HepG2 (cell line): Measurements from ENCODE around the gene PRELID1. TPM values are rescaled to one million over a fixed set of nuclear protein-coding genes. Genes with fewer than 3 reads are reported as not detected.

Experiments
- CBX5 ChIP-seq: sonication (generic); formaldehyde crosslinking; IDR thresholded peaks from 2 replicates; pipeline ENCODE4 v1.4.0; 2020; ENCODE audit warnings: missing genetic modification reagents, borderline replicate concordance
- GATAD2A ChIP-seq: IDR thresholded peaks from 2 replicates; pipeline ENCODE4 v1.6.1; 2016
- GPN1 ChIP-seq: sonication (generic); formaldehyde crosslinking; IDR thresholded peaks from 2 replicates; pipeline ENCODE4 v1.5.1; 2020; ENCODE audit warnings: missing genetic modification reagents, borderline replicate concordance
- HNF1A ChIP-seq, 2 experiments: sonication (generic) in 1 of 2; formaldehyde crosslinking in 1 of 2; IDR thresholded peaks; 2 replicates each; pipeline versions ENCODE4 v1.4.0 to v1.6.1; 2016 to 2020; ENCODE audit warnings: borderline replicate concordance in 1 of 2, low read depth in 1 of 2, mild to moderate bottlenecking in 1 of 2, missing genetic modification reagents in 1 of 2
- KLF11 ChIP-seq: IDR thresholded peaks from 2 replicates; pipeline ENCODE4 v1.6.1; 2016; ENCODE audit warnings: missing compliant biosample characterization
- POLR2AphosphoS5 ChIP-seq: IDR thresholded peaks from 2 replicates; pipeline ENCODE4 v1.6.1; 2012; ENCODE audit warnings: low read depth, low read length
- SIN3B ChIP-seq: fragments of 150-350 bp; IDR thresholded peaks from 2 replicates; pipeline ENCODE4 v1.6.1; 2014; ENCODE audit warnings: low read length
- SKIL ChIP-seq: sonication (generic); formaldehyde crosslinking; IDR thresholded peaks from 2 replicates; pipeline ENCODE4 v1.8.0; 2022; ENCODE audit warnings: missing genetic modification reagents, mild to moderate bottlenecking, moderate library complexity, borderline replicate concordance
- SNAPC2 ChIP-seq: sonication (generic); formaldehyde crosslinking; IDR thresholded peaks from 2 replicates; pipeline ENCODE4 v1.8.1; 2022; ENCODE audit warnings: mild to moderate bottlenecking, missing genetic modification reagents
- TCF7L2 ChIP-seq: IDR thresholded peaks from 2 replicates; pipeline ENCODE4 v1.6.1; 2011; ENCODE audit warnings: mild to moderate bottlenecking, low read depth, low read length, moderate library complexity
- TMF1 ChIP-seq: sonication (generic); formaldehyde crosslinking; IDR thresholded peaks from 2 replicates; pipeline ENCODE4 v1.8.1; 2022; ENCODE audit warnings: low read depth, missing genetic modification reagents
- ZBED4 ChIP-seq: sonication (generic); formaldehyde crosslinking; IDR thresholded peaks from 2 replicates; pipeline ENCODE4 v1.4.0; 2020; ENCODE audit warnings: missing genetic modification reagents, borderline replicate concordance
- ZNF180 ChIP-seq: sonication (generic); formaldehyde crosslinking; IDR thresholded peaks from 2 replicates; pipeline ENCODE4 v1.4.0; 2020; ENCODE audit warnings: low read depth, missing genetic modification reagents, borderline replicate concordance
- ZNF362 ChIP-seq: sonication (generic); formaldehyde crosslinking; IDR thresholded peaks from 2 replicates; pipeline ENCODE4 v1.4.0; 2020; ENCODE audit warnings: missing genetic modification reagents, mild to moderate bottlenecking, borderline replicate concordance
- ZNF589 ChIP-seq: sonication (generic); formaldehyde crosslinking; conservative IDR thresholded peaks from 2 replicates; pipeline ENCODE4 v1.8.0; 2022; ENCODE audit warnings: mild to moderate bottlenecking, moderate library complexity, missing genetic modification reagents
- ZNF619 ChIP-seq: sonication (generic); formaldehyde crosslinking; IDR thresholded peaks from 2 replicates; pipeline ENCODE4 v1.4.0; 2020; ENCODE audit warnings: mild to moderate bottlenecking, missing genetic modification reagents
- ZNF781 ChIP-seq: sonication (generic); formaldehyde crosslinking; IDR thresholded peaks from 2 replicates; pipeline ENCODE4 v1.5.1; 2020; ENCODE audit warnings: borderline replicate concordance, mild to moderate bottlenecking, missing genetic modification reagents; ENCODE audit errors: not compliant biosample characterization
- polyA plus RNA-seq, 8 experiments: library from polyadenylated mRNA; depleted of rRNA in 3 of 8; stranded (reverse) in 7 of 8; unstranded in 1 of 8; fragments of >200 nt; fragmentation: Illumina TruSeq in 4 of 8; extraction: Trizol in 4 of 8; gene quantifications; 2 replicates each; pipeline versions ENCODE4 v1.2.1 to v1.2.3, GENCODE V29; 2011 to 2016; ENCODE audit warnings: low read depth in 4 of 8, missing spikeins in 1 of 8, mixed read lengths in 1 of 8; ENCODE audit not compliant: insufficient read depth in 1 of 8
- total RNA-seq, 5 experiments: library from RNA; depleted of rRNA; stranded (reverse); fragments of >200 nt; fragmentation: Illumina TruSeq; extraction: Trizol; gene quantifications; 2 replicates each; pipeline ENCODE4 v1.2.3, GENCODE V29; 2016; ENCODE audit warnings: low read depth in 1 of 5

Gene PRELID1
- total and polyA plus RNA-seq, 2 of the 13 experiments (the other 11 are each of a cell fraction or from before 2014, with no cell fraction given): 250 to 271 TPM

- TF ChIP-seq ZBED4 (CRISPR knock-in tag): no peak
- no peak for TF ChIP-seq SNAPC2
- TF ChIP-seq KLF11 (CRISPR knock-in tag): no peak
- TF ChIP-seq GPN1 (CRISPR knock-in tag): no peak
- no peak for TF ChIP-seq ZNF362 (CRISPR knock-in tag)
- no peak for TF ChIP-seq TCF7L2
- TF ChIP-seq POLR2AphosphoS5: 0 out of 2 replicates have a peak, but pooled peaks have one; percentile 29
- no peak for TF ChIP-seq ZNF619 (CRISPR knock-in tag)
- TF ChIP-seq SKIL: no peak
- no peak for TF ChIP-seq ZNF180
- TF ChIP-seq ZNF589: no peak
- peak; percentile 66 for TF ChIP-seq GATAD2A
- TF ChIP-seq HNF1A (IDR thresholded peaks at IDR 0.05; ENCODE audit: low read depth): peak; percentile 69
- TF ChIP-seq HNF1A (CRISPR knock-in tag; IDR thresholded peaks at IDR 0.05; ENCODE audit: borderline replicate concordance): peak; percentile 87; the same call in 1 of the 2 replicates
- TF ChIP-seq ZNF781 (CRISPR knock-in tag): no peak
- TF ChIP-seq TMF1 (CRISPR knock-in tag): no peak
- TF ChIP-seq SIN3B: no peak
- no peak for TF ChIP-seq CBX5 (CRISPR knock-in tag)
Measured at GRCh38 chr5:177354256-177354655, 50.7 kb downstream of the PRELID1 start (continued).
